ENCODE data around the gene CLIP2. TPM values are rescaled to one million over a fixed set of nuclear protein-coding genes. Genes with fewer than 3 reads are reported as not detected.

CLIP2 gene
- total RNA-seq, 1 donor from 2014 or later, result 24.1 TPM

GRCh38 chr7:74355091-74355490, 65.9 kb downstream of the CLIP2 start:
- no peak for ATAC-seq

GRCh38 chr7:74356589-74357315, 67.5 kb downstream of the CLIP2 start:
- Histone ChIP-seq H3K27me3 (ENCODE audit: low read depth) (no peaks in the 10 kb centered on the region), H3K36me3 (peaks cover 44% of the 10 kb centered on the region), H3K9me3 (peaks cover 7% of the 10 kb centered on the region), H3K27ac (no peak overlapping the region), H3K4me3 (no peak overlapping the region), H3K4me1 (no peaks in the 10 kb centered on the region)
- intact Hi-C loops (cut with DNase I), result no loop called here
- no peak for ATAC-seq
- TF ChIP-seq CTCF (IDR thresholded peaks at IDR 0.05), result no peak
- no peak for DNase-seq

More at GRCh38 chr7:74355091-74355490, 65.9 kb downstream of the CLIP2 start:
- Histone ChIP-seq H3K27ac (no peak overlapping the region), H3K4me1 (no peaks in the 10 kb centered on the region), H3K36me3 (peaks cover 38% of the 10 kb centered on the region), H3K27me3 (ENCODE audit: low read depth) (no peaks in the 10 kb centered on the region), H3K4me3 (no peak overlapping the region), H3K9me3 (peaks cover 7% of the 10 kb centered on the region)
- no peak for DNase-seq
- intact Hi-C loops (cut with DNase I), result no loop called here
- TF ChIP-seq CTCF (IDR thresholded peaks at IDR 0.05), result no peak

- intact Hi-C loops (cut with DNase I), result no loop called here
- Histone ChIP-seq H3K4me1 (no peaks in the 10 kb centered on the region), H3K27ac (no peak overlapping the region), H3K4me3 (no peak overlapping the region), H3K9me3 (peaks cover 7% of the 10 kb centered on the region), H3K27me3 (ENCODE audit: low read depth) (no peaks in the 10 kb centered on the region), H3K36me3 (peaks cover 40% of the 10 kb centered on the region)
- no peak for TF ChIP-seq CTCF (IDR thresholded peaks at IDR 0.05)
- ATAC-seq (no peak), DNase-seq (no peak)
Measured at GRCh38 chr7:74360008-74360407, 70.8 kb downstream of the CLIP2 start.

- Histone ChIP-seq H3K36me3 (peaks cover 29% of the 10 kb centered on the region), H3K27ac (no peak overlapping the region), H3K4me3 (no peak overlapping the region), H3K9me3 (no peaks in the 10 kb centered on the region), H3K27me3 (ENCODE audit: low read depth) (no peaks in the 10 kb centered on the region), H3K4me1 (no peaks in the 10 kb centered on the region)
- DNase-seq (no peak), ATAC-seq (no peak)
- TF ChIP-seq CTCF (IDR thresholded peaks at IDR 0.05), result no peak
- intact Hi-C loops (cut with DNase I), result no loop called here
Measured at GRCh38 chr7:74362266-74362665, 73.1 kb downstream of the CLIP2 start.

- Histone ChIP-seq H3K27ac (no peak overlapping the region), H3K4me1 (no peaks in the 10 kb centered on the region), H3K36me3 (peaks cover 21% of the 10 kb centered on the region), H3K9me3 (no peaks in the 10 kb centered on the region), H3K27me3 (ENCODE audit: low read depth) (no peaks in the 10 kb centered on the region), H3K4me3 (no peak overlapping the region)
- TF ChIP-seq CTCF (IDR thresholded peaks at IDR 0.05), result no peak
- ATAC-seq (no peak), DNase-seq (no peak)
- intact Hi-C loops (cut with DNase I), result no loop called here
Measured at GRCh38 chr7:74364061-74364460, 74.9 kb downstream of the CLIP2 start.

Data from lower lobe of right lung (tissue), 2 donors.